ENCODE measurements around the gene CCDC27. TPM values are rescaled to one million over a fixed set of nuclear protein-coding genes. Genes with fewer than 3 reads are reported as not detected.

Gene CCDC27
- total RNA-seq, 1 experiment from 2014 or later: not detected

DNA sequence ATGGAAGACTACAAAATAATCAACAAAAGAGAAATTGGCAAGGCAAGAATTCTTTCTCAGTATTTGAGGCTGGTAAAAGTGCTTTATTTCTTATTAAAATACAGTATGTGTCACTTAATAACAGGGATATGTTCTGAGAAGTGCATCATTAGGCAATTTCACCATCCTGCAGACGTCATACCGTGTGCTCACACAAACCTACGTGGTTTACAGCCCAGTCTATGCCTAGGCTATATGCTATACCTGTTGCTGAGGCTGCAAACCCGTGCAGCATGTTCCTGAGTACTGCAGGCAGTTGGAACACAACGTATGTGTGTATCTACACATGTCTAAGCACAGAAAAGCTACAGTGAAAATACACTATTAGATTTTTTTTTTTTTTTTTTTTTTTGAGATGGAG is 2.7 kb upstream of the CCDC27 start:
- peaks cover 45% of the 10 kb centered on the region for H3K27me3 ChIP-seq (ENCODE audit: low read length)
- TF ChIP-seq, protein P1, sequence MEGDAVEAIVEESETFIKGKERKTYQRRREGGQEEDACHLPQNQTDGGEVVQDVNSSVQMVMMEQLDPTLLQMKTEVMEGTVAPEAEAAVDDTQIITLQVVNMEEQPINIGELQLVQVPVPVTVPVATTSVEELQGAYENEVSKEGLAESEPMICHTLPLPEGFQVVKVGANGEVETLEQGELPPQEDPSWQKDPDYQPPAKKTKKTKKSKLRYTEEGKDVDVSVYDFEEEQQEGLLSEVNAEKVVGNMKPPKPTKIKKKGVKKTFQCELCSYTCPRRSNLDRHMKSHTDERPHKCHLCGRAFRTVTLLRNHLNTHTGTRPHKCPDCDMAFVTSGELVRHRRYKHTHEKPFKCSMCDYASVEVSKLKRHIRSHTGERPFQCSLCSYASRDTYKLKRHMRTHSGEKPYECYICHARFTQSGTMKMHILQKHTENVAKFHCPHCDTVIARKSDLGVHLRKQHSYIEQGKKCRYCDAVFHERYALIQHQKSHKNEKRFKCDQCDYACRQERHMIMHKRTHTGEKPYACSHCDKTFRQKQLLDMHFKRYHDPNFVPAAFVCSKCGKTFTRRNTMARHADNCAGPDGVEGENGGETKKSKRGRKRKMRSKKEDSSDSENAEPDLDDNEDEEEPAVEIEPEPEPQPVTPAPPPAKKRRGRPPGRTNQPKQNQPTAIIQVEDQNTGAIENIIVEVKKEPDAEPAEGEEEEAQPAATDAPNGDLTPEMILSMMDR (conservative IDR thresholded peaks at IDR 0.05; ENCODE audit: low read depth, low read length): no peak
- TF ChIP-seq EZH2 (IDR thresholded peaks at IDR 0.05; ENCODE audit: low read length, unreplicated experiment) (no peak), EZH2phosphoT487 (IDR thresholded peaks at IDR 0.05; ENCODE audit: borderline replicate concordance, low read length) (no peak)
- POLR2A ChIA-PET (ENCODE audit: unreplicated experiment): no interaction called here
- H3K4me3 ChIP-seq (ENCODE audit: low read length): no peak overlapping the region
- CTCF ChIA-PET: no interaction called here
- no peak for DNase-seq
- BruUV-seq (replicated peaks): no TSS peak
- H3F3A ChIP-seq (ENCODE audit: low read length, unreplicated experiment): no peaks in the 10 kb centered on the region
- H3K9ac ChIP-seq (ENCODE audit: low read length): no peak overlapping the region
- H4K20me1 ChIP-seq (ENCODE audit: low read length): peaks cover 9% of the 10 kb centered on the region; the same call in 1 of the 2 replicates
- no peak for ATAC-seq
- no peak overlapping the region for H3K27ac ChIP-seq (ENCODE audit: low read length)
- H2AFZ ChIP-seq (ENCODE audit: low read length): no peak overlapping the region
- intact Hi-C loops (cut with micrococcal nuclease): no loop called here
- H3K9me3 ChIP-seq (ENCODE audit: low read length): no peaks in the 10 kb centered on the region
- H3K79me2 ChIP-seq (ENCODE audit: low read length): peaks cover 25% of the 10 kb centered on the region
- H3K4me2 ChIP-seq (ENCODE audit: low read length): no peak overlapping the region
- H3K36me3 ChIP-seq (ENCODE audit: low read depth, low read length): no peaks in the 10 kb centered on the region
- no peaks in the 10 kb centered on the region for H3K9me2 ChIP-seq (replicated peaks; ENCODE audit: low read length)
- H3K4me1 ChIP-seq (ENCODE audit: insufficient read depth, low read length): peaks cover 30% of the 10 kb centered on the region

- H3K9ac ChIP-seq (ENCODE audit: low read length): no peak overlapping the region
- TF ChIP-seq EZH2phosphoT487 (IDR thresholded peaks at IDR 0.05; ENCODE audit: borderline replicate concordance, low read length) (no peak), EZH2 (IDR thresholded peaks at IDR 0.05; ENCODE audit: low read length, unreplicated experiment) (no peak)
- TF ChIP-seq, protein P1 (conservative IDR thresholded peaks at IDR 0.05; ENCODE audit: low read depth, low read length): no peak
- H2AFZ ChIP-seq (ENCODE audit: low read length): no peak overlapping the region
- H3F3A ChIP-seq (ENCODE audit: low read length, unreplicated experiment): no peaks in the 10 kb centered on the region
- peaks cover 56% of the 10 kb centered on the region for H3K27me3 ChIP-seq (ENCODE audit: low read length)
- ATAC-seq (no peak), DNase-seq (no peak)
- H3K27ac ChIP-seq (ENCODE audit: low read length): no peak overlapping the region
- intact Hi-C loops (cut with micrococcal nuclease): no loop called here
- H3K79me2 ChIP-seq (ENCODE audit: low read length): peaks cover 13% of the 10 kb centered on the region
- ChIA-PET POLR2A (ENCODE audit: unreplicated experiment) (no interaction called here), CTCF (no interaction called here)
- no peak overlapping the region for H3K4me3 ChIP-seq (ENCODE audit: low read length)
- no peaks in the 10 kb centered on the region for H3K9me3 ChIP-seq (ENCODE audit: low read length)
- no peaks in the 10 kb centered on the region for H3K9me2 ChIP-seq (replicated peaks; ENCODE audit: low read length)
- no peak overlapping the region for H3K4me2 ChIP-seq (ENCODE audit: low read length)
- H4K20me1 ChIP-seq (ENCODE audit: low read length): peaks cover under 1% of the 10 kb centered on the region; the same call in 1 of the 2 replicates
- peaks cover 18% of the 10 kb centered on the region for H3K4me1 ChIP-seq (ENCODE audit: insufficient read depth, low read length)
- H3K36me3 ChIP-seq (ENCODE audit: low read depth, low read length): no peaks in the 10 kb centered on the region
- BruUV-seq (replicated peaks): no TSS peak
Observed at GRCh38 chr1:3750741-3751140, 1.5 kb upstream of the CCDC27 start.

GRCh38 chr1:3753656-3754454 is 1.6 kb downstream of the CCDC27 start:
- intact Hi-C loops (cut with micrococcal nuclease): no loop called here
- DNase-seq (no peak), ATAC-seq (no peak)
- H3K4me3 ChIP-seq (ENCODE audit: low read length): no peak overlapping the region
- H3K27ac ChIP-seq (ENCODE audit: low read length): no peak overlapping the region
- CTCF ChIA-PET: no interaction called here
- POLR2A ChIA-PET (ENCODE audit: unreplicated experiment): no interaction called here
- H3K9me3 ChIP-seq (ENCODE audit: low read length): no peaks in the 10 kb centered on the region
- H3F3A ChIP-seq (ENCODE audit: low read length, unreplicated experiment): no peaks in the 10 kb centered on the region
- no peak overlapping the region for H3K4me2 ChIP-seq (ENCODE audit: low read length)
- no peak overlapping the region for H2AFZ ChIP-seq (ENCODE audit: low read length)
- H3K36me3 ChIP-seq (ENCODE audit: low read depth, low read length): no peaks in the 10 kb centered on the region
- H3K9ac ChIP-seq (ENCODE audit: low read length): no peak overlapping the region
- H3K27me3 ChIP-seq (ENCODE audit: low read length): peaks cover 72% of the 10 kb centered on the region
- no peaks in the 10 kb centered on the region for H3K79me2 ChIP-seq (ENCODE audit: low read length)
- no peaks in the 10 kb centered on the region for H3K9me2 ChIP-seq (replicated peaks; ENCODE audit: low read length)
- H4K20me1 ChIP-seq (ENCODE audit: low read length): no peaks in the 10 kb centered on the region
- BruUV-seq (replicated peaks): no TSS peak
- no peaks in the 10 kb centered on the region for H3K4me1 ChIP-seq (ENCODE audit: insufficient read depth, low read length)
- TF ChIP-seq EZH2phosphoT487 (IDR thresholded peaks at IDR 0.05; ENCODE audit: borderline replicate concordance, low read length) (no peak), EZH2 (IDR thresholded peaks at IDR 0.05; ENCODE audit: low read length, unreplicated experiment) (no peak)
- TF ChIP-seq, protein P1 (conservative IDR thresholded peaks at IDR 0.05; ENCODE audit: low read depth, low read length): no peak
